Keratinocyte (primary cell): ENCODE results near the gene CFAP61. TPM values are rescaled to one million over a fixed set of nuclear protein-coding genes. Genes with fewer than 3 reads are reported as not detected.

Experiments used
- DNase-seq: peaks from one replicate; pipeline ENCODE4 v3.0.0-alpha.2; 2011; ENCODE audit warnings: low read depth, missing footprints, low spot score
- FAIRE-seq: peaks from 2 replicates; lab custom pipeline; 2011; peaks lifted over from hg19 to GRCh38; lab: Jason Lieb, UNC
- H2AFZ ChIP-seq: 2 replicates; pipeline ENCODE4 v1.6.0; 2012; ENCODE audit warnings: low read length, control low read depth, inconsistent platforms; ENCODE audit not compliant: control insufficient read depth
- H3K27ac ChIP-seq: 2 replicates; pipeline ENCODE4 v1.5.1; 2011; ENCODE audit warnings: low read length; ENCODE audit not compliant: control insufficient read depth, insufficient read depth
- H3K27me3 ChIP-seq: 3 replicates; pipeline ENCODE4 v1.6.0; 2011; ENCODE audit warnings: low read length; ENCODE audit not compliant: control insufficient read depth, insufficient read depth; ENCODE audit errors: extremely low read depth
- H3K36me3 ChIP-seq, 2 experiments: 2 replicates in 1 of 2; 3 replicates in 1 of 2; pipeline ENCODE4 v1.5.1; 2011; ENCODE audit warnings: low read length in 2 of 2, mild to moderate bottlenecking in 1 of 2; ENCODE audit not compliant: control insufficient read depth in 2 of 2, insufficient read depth in 2 of 2; ENCODE audit errors: extremely low read depth in 1 of 2
- H3K4me1 ChIP-seq: 3 replicates; pipeline ENCODE4 v1.5.1; 2011; ENCODE audit warnings: low read length; ENCODE audit not compliant: control insufficient read depth, insufficient read depth; ENCODE audit errors: extremely low read depth
- H3K4me2 ChIP-seq: 3 replicates; pipeline ENCODE4 v1.6.0; 2011; ENCODE audit warnings: low read depth, low read length; ENCODE audit not compliant: control insufficient read depth, insufficient read depth; ENCODE audit errors: extremely low read depth
- H3K4me3 ChIP-seq, 3 experiments: fragments of 200-600 bp in 1 of 3; sonication (generic) in 1 of 3; 2 replicates in 2 of 3; 3 replicates in 1 of 3; pipeline ENCODE4 v1.5.1; 2011 to 2016; ENCODE audit warnings: low read length in 3 of 3, mild to moderate bottlenecking in 3 of 3, control low read depth in 2 of 3, inconsistent platforms in 1 of 3, low read depth in 1 of 3, mixed read lengths in 1 of 3, mixed run types in 1 of 3, moderate library complexity in 1 of 3; ENCODE audit not compliant: control insufficient read depth in 2 of 3, insufficient read depth in 2 of 3; ENCODE audit errors: extremely low read depth in 1 of 3
- H3K79me2 ChIP-seq: 2 replicates; pipeline ENCODE4 v1.6.0; 2012; ENCODE audit warnings: low read length; ENCODE audit not compliant: control insufficient read depth, insufficient read depth
- H3K9ac ChIP-seq: 3 replicates; pipeline ENCODE4 v1.6.0; 2011; ENCODE audit warnings: low read length; ENCODE audit not compliant: control insufficient read depth, insufficient read depth; ENCODE audit errors: extremely low read depth
- H3K9me1 ChIP-seq: 3 replicates; pipeline ENCODE4 v1.6.0; 2011; ENCODE audit warnings: low read length; ENCODE audit not compliant: control insufficient read depth, insufficient read depth; ENCODE audit errors: extremely low read depth
- H3K9me3 ChIP-seq: 2 replicates; pipeline ENCODE4 v1.5.1; 2012; ENCODE audit warnings: low read depth, low read length; ENCODE audit not compliant: control insufficient read depth
- H4K20me1 ChIP-seq: 3 replicates; pipeline ENCODE4 v1.6.0; 2011; ENCODE audit warnings: low read length; ENCODE audit not compliant: control insufficient read depth, insufficient read depth; ENCODE audit errors: extremely low read depth
- EZH2 ChIP-seq: IDR thresholded peaks from one replicate; pipeline ENCODE4 v1.6.1; 2012; ENCODE audit warnings: inconsistent platforms, mild to moderate bottlenecking, low read length, moderate library complexity
- dilution Hi-C: fragments of 300-500 bp; cut with MboI; formaldehyde crosslinking; loops from one replicate; pipeline ENCODE4 v1.7.0; 2020; ENCODE audit warnings: low sequenced_read_pairs; ENCODE audit not compliant: extremely low pct_ligation_motif_present
- polyA plus RNA-seq, 5 experiments: library from polyadenylated mRNA; depleted of rRNA in 3 of 5; stranded (reverse) in 3 of 5; stranded (forward) in 1 of 5; unstranded in 1 of 5; fragments of >200 nt; gene quantifications; 1 replicate in 1 of 5; 2 replicates in 3 of 5; 3 replicates in 1 of 5; pipeline versions ENCODE4 v1.2.1 to v1.2.3, GENCODE V29; 2011 to 2012; ENCODE audit warnings: missing spikeins in 2 of 5, low read depth in 1 of 5, low replicate concordance in 1 of 5
- TF ChIP-seq, protein P1 (sequence below), 3 experiments: IDR thresholded peaks in 1 of 3; conservative IDR thresholded peaks in 1 of 3; optimal IDR thresholded peaks in 1 of 3; 2 replicates in 2 of 3; 3 replicates in 1 of 3; pipeline versions ENCODE3 to v1.5.1; 2011; ENCODE audit warnings: low read length in 3 of 3, mild to moderate bottlenecking in 3 of 3, moderate library complexity in 2 of 3, control low read depth in 1 of 3, inconsistent platforms in 1 of 3; ENCODE audit not compliant: insufficient read depth in 2 of 3; ENCODE audit errors: extremely low read depth in 1 of 3

CFAP61 gene
- polyA plus RNA-seq, 1 donor (not counting 4 experiments of a cell fraction or from before 2014, with no cell fraction given) = 0.25 TPM

DNA sequence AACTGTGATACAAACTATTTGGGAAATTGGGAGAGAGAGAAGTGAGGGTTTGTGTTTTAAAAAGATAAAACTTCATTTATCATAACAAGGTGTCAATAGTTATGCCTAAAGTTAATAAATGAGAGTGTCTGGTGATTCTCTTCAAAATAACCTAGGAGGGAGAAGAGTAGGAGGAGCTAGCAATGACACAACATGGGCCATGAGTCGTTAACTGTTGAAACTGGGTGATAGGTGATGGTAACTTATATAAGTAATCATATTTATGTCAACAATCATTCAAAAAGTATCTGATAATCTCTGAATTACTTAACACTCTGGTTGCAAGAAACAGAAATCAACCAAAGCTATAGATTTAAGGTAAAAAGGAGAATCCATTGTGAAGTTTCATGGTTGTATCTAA is 268.8 kb downstream of the CFAP61 start:
- no peaks in the 10 kb centered on the region for H3K9me3 ChIP-seq
- dilution Hi-C loops = no loop called here
- no peak overlapping the region for H2AFZ ChIP-seq
- no peaks in the 10 kb centered on the region for H3K4me1 ChIP-seq
- FAIRE-seq (no peak), DNase-seq (no peak)
- no peaks in the 10 kb centered on the region for H3K9me1 ChIP-seq
- H4K20me1 ChIP-seq = no peaks in the 10 kb centered on the region
- H3K27me3 ChIP-seq = no peaks in the 10 kb centered on the region
- no peak for TF ChIP-seq EZH2
- TF ChIP-seq, protein P1, sequence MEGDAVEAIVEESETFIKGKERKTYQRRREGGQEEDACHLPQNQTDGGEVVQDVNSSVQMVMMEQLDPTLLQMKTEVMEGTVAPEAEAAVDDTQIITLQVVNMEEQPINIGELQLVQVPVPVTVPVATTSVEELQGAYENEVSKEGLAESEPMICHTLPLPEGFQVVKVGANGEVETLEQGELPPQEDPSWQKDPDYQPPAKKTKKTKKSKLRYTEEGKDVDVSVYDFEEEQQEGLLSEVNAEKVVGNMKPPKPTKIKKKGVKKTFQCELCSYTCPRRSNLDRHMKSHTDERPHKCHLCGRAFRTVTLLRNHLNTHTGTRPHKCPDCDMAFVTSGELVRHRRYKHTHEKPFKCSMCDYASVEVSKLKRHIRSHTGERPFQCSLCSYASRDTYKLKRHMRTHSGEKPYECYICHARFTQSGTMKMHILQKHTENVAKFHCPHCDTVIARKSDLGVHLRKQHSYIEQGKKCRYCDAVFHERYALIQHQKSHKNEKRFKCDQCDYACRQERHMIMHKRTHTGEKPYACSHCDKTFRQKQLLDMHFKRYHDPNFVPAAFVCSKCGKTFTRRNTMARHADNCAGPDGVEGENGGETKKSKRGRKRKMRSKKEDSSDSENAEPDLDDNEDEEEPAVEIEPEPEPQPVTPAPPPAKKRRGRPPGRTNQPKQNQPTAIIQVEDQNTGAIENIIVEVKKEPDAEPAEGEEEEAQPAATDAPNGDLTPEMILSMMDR (optimal IDR thresholded peaks at IDR 0.05 in 1 of 3, IDR thresholded peaks at IDR 0.05 in 1 of 3, conservative IDR thresholded peaks at IDR 0.05 in 1 of 3; ENCODE audit: extremely low read depth in 1 of 3, insufficient read depth in 2 of 3, low read length in 3 of 3) = no peak
- no peak overlapping the region for H3K4me2 ChIP-seq
- H3K9ac ChIP-seq = no peak overlapping the region
- no peak overlapping the region for H3K27ac ChIP-seq
- no peaks in the 10 kb centered on the region for H3K79me2 ChIP-seq
- no peak overlapping the region for H3K4me3 ChIP-seq
- H3K36me3 ChIP-seq = no peaks in the 10 kb centered on the region

DNA sequence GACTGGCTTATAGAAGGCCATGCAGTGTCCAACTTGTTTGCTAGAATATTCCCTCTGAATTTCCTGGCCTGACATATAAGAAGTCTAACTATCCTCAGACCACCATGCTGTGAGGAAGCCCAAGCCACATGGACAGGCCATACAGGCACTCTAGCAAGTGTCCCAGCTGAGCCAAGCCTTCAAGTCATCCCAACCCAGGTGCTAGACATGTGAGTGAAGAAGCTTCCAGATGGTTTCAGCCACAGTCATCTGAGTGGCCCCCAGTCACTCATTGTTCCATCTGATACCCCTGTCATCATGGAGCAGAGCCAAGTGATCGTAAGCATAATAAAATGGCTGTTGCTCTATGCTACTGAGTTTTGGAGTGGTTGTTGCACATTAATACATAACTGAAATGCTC is 269.6 kb downstream of the CFAP61 start:
- Histone ChIP-seq H3K4me3 (no peak overlapping the region), H3K9me1 (no peaks in the 10 kb centered on the region), H3K36me3 (no peaks in the 10 kb centered on the region), H3K9me3 (no peaks in the 10 kb centered on the region), H3K79me2 (no peaks in the 10 kb centered on the region), H2AFZ (no peak overlapping the region), H3K27me3 (no peaks in the 10 kb centered on the region), H3K9ac (no peak overlapping the region), H4K20me1 (no peaks in the 10 kb centered on the region), H3K4me1 (no peaks in the 10 kb centered on the region), H3K27ac (no peak overlapping the region), H3K4me2 (no peak overlapping the region)
- FAIRE-seq = no peak
- dilution Hi-C loops = no loop called here
- no peak for DNase-seq
- TF ChIP-seq, protein P1 (optimal IDR thresholded peaks at IDR 0.05 in 1 of 3, IDR thresholded peaks at IDR 0.05 in 1 of 3, conservative IDR thresholded peaks at IDR 0.05 in 1 of 3; ENCODE audit: extremely low read depth in 1 of 3, insufficient read depth in 2 of 3, low read length in 3 of 3) = no peak
- TF ChIP-seq EZH2 = no peak
